VCaP (cell line): ENCODE measurements around the gene VPS13D.

ENCODE experiments used
- H3K27ac ChIP-seq: fragments of 450-650 bp; 2 replicates; pipeline ENCODE4 v1.5.1; 2017
- TF ChIP-seq, protein P1 (sequence below): fragments of 450-650 bp; conservative IDR thresholded peaks from 2 replicates; pipeline ENCODE4 v1.5.1; 2017; ENCODE audit warnings: mild to moderate bottlenecking, moderate library complexity

VPS13D gene

DNA sequence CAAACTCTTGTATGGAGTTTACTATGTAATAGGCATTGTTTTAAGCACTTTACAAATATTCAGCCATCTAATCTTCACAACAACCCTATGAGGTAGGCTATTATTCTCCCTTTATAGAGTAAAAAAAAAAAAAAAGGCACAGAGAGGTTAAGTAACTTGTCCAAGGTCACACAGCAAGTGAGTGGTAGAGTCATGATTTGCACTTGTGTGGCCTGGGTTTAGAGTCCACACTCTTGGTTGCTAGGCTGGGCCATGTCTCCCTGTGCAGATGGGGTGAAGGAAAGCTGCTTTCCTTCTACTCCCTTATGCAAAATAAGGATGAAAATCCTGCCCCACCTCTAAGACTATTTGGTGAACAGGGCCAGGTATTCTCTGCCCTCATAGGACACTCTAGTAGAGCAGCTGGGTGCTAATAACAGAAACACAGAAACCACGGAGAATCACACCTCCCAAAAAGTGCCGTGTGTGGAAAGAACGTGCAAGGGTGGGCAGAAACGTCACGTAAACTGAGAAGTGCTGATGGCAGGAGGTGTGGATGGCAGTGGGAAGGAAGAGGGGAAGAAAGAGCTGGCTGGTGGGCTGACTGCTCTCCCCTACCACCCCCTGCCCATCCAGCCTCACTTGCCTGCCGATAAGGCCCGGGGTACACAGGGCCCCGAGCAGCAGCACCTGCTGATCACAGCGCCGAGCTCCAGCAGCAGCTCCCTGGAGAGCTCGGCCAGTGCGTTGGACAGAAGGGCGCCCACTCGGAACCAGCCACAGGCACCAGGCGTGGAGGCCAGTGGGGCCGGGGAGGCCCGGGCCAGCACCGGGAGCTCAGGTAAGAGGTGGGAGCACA is 28.3 kb upstream of the VPS13D start:
- TF ChIP-seq, protein P1, sequence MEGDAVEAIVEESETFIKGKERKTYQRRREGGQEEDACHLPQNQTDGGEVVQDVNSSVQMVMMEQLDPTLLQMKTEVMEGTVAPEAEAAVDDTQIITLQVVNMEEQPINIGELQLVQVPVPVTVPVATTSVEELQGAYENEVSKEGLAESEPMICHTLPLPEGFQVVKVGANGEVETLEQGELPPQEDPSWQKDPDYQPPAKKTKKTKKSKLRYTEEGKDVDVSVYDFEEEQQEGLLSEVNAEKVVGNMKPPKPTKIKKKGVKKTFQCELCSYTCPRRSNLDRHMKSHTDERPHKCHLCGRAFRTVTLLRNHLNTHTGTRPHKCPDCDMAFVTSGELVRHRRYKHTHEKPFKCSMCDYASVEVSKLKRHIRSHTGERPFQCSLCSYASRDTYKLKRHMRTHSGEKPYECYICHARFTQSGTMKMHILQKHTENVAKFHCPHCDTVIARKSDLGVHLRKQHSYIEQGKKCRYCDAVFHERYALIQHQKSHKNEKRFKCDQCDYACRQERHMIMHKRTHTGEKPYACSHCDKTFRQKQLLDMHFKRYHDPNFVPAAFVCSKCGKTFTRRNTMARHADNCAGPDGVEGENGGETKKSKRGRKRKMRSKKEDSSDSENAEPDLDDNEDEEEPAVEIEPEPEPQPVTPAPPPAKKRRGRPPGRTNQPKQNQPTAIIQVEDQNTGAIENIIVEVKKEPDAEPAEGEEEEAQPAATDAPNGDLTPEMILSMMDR = no peak

DNA sequence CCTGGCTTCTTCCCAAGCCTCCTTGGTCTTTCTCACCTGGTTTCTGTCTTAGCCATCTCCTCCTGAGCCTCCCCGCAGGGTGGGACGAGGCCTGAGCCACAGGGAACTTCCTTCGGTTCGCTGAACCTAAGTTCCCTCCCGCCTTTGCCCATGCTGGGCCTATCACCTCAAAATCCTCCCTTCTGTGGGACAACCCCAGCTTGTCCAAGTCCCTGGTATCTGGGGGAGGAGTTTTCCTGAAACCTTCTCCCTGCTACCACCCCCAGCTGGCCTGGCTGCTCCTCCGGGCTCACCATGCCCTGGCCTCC is 27.7 kb upstream of the VPS13D start:
- TF ChIP-seq, protein P1 = no peak
- no peak overlapping the region for H3K27ac ChIP-seq

More for the DNA sequence above, 28.3 kb upstream of the VPS13D start:
- no peak overlapping the region for H3K27ac ChIP-seq

DNA sequence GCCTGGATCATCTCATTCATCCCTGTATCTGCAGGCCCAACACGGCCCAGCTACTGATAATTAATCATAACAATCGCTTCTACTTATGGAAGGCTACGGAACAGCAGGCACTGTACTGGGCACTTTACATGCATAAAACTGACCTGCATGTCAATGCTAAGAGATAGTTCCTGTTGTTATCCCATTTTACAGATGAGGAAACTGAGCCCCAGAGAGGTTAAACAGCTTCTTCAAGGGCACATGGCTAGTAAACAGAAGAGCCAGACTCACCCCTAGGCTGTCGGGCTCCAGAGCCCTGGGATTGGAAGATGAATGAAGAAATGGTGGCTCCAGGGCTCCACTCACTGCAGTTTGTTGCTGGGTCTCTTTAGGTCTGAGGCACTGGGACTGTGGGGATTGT is 27.3 kb upstream of the VPS13D start:
- H3K27ac ChIP-seq = no peak overlapping the region
- TF ChIP-seq, protein P1 = no peak

DNA sequence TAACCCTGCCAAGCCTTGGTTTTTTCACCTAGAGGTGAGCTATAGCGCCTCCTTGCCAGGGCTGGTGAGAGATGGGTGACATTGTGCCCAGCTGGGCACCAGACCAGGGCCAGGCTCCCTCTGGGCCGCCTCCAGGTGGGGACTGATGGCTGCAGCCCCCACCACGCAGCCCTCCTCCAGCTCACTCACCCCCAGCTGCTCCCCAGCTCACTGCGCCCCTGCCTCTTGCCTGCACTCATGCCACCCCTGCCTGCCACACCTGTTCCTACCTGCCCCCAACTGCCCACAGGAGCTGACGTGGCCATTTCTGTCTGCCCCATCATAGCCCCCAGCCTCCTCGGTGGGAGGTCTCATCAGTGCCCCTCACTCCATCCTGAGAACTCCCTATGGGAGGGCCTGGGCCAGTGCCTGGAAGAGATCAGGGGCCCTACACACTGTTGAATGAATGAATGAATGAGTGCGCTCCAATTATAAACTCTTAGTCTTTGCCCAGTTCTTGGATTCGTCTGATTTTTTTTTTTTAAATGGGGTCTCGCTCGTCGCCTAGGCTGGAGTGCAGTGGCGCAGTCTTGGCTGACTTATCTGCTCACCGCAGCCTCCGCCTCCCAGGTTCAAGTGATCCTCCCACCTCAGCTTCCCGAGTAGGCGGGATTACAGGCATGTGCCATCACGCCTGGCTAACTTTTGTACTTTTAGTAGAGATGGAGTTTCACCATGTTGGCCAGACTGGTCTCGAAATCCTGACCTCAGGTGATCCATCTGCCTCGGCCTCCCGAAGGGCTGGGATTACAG is 26.4 kb upstream of the VPS13D start:
- no peak overlapping the region for H3K27ac ChIP-seq
- TF ChIP-seq, protein P1 = no peak

DNA sequence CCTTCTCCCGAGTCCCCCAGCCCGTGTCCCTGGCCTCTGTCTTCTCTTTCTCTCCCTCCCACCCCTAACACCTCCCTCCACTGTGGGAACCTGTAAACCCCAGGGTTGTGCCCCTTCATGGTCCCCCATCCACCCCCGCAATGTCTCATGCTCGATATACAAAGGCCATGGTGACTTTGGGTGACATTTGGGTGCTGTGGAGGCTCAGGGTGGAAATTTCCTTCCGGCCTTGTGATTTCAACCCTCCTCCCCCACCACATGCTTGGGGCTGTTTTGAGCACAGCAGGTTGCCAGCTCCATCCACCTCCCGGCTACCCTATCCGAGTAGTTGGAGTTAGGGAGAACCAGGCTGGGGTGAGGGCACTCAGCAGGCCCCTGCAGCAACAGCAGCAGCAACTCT is 25.7 kb upstream of the VPS13D start:
- H3K27ac ChIP-seq = no peak overlapping the region
- TF ChIP-seq, protein P1 = no peak

DNA sequence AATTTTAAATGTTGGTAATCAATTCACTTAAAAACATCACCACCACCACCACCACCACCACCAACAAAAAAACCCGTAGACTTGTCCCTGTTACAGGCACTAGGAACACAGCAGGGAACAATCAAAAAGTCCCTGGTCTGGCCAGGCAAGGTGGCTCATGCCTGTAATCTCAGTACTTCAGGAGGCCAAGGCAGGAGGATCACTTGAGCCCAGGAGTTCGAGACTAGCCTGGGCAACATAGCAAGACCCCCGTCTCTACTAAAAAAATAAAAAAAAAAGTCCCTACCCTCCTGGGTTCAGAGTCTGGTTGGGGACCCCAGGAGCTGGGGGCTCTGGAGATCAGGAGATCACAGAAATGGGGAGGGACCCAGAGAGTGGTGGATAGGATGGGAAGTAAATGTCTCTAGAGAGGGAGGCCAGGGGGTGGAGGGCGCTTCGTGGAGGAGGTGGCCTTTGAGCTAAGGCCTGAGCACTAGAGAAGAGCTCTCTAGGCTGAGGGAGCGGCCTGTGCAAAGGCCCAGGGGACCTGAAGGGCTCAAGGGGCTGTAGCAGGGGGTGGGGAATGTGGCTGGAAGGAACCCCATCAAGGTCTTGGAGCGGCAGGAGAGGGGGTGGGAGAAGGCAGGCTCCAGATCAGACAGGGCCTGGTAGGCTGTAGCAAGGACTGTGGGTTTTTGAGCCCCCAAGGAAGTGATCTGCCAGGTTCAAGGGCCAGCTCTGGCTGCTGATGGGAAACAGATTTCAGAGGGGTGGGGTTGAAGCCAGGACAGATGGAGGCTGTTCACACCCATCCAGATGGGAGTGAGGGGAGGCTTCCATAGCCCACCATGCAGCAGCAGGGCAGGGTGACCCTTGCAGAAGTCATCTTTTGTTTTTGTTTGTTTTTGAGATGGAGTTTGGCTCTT is 24.8 kb upstream of the VPS13D start:
- TF ChIP-seq, protein P1 = no peak
- no peak overlapping the region for H3K27ac ChIP-seq

DNA sequence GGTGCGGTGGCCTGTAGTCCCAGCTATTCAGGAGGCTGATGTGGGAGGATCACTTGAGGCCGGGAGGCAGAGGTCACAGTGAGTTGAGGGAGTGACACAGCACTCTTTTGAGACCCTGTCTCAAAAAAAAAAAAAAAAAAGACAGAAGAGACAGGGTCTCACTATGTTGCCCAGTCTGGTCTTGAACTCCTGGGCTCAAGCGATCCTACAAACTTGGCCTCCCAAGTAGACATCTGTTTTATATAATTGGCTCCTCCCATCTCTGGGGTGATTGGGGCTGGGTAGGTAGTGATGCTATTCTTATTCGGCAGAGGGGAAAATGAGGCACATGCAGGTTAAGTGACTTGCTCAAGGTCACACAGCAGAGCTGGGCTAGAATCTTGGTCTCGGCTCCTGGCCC is 23.6 kb upstream of the VPS13D start:
- TF ChIP-seq, protein P1 = no peak

More for the DNA sequence above, 23.6 kb upstream of the VPS13D start:
- no peak overlapping the region for H3K27ac ChIP-seq
